ENCODE data around the gene MAGI2. TPM values are rescaled to one million over a fixed set of nuclear protein-coding genes. Genes with fewer than 3 reads are reported as not detected.

MAGI2 gene
- total and polyA plus RNA-seq, 2 of the 13 experiments (the other 11 are each of a cell fraction or from before 2014, with no cell fraction given) = 1.5 to 3.8 TPM

DNA sequence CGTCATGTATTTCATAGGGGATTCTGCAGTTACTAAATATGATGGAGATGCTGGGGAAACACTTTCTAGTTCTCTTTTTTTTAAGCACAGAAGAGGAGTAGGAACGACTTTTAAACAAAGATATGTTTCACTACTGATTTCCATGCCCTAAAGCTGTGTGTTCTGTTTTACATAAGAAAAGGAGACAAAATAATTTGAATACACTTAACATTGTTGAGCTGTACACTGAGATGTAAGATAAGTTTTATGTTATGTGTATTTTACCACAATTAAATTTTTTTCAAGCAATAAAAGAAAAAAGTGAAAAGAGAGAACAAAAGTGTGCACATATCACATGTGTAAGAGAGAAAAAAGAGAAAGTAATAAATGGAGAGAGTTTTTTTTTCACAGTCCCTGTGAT, 1246.7 kb downstream of the MAGI2 start (continued):
- no peak for TF ChIP-seq HMGXB4 (CRISPR knock-in tag; IDR thresholded peaks at IDR 0.05; ENCODE audit: borderline replicate concordance in 1 of 2, low read depth in 1 of 2)
- TF ChIP-seq REPIN1 (CRISPR knock-in tag; IDR thresholded peaks at IDR 0.05; ENCODE audit: borderline replicate concordance, low read depth) = no peak

- Histone ChIP-seq H3K9ac (ENCODE audit: insufficient read depth, low read depth, low read length) (no peak overlapping the region), H3K79me2 (ENCODE audit: insufficient read depth, low read length) (no peaks in the 10 kb centered on the region), H3K4me1 (ENCODE audit: insufficient read depth, low read length) (no peaks in the 10 kb centered on the region), H3K27ac (ENCODE audit: extremely low read length, insufficient read depth, low read length) (no peak overlapping the region), H3K4me2 (ENCODE audit: low read depth, low read length) (no peak overlapping the region), H2AFZ (ENCODE audit: low read length) (no peak overlapping the region), H3K4me3 (replicated peaks in 1 of 3; ENCODE audit: insufficient read depth in 1 of 3, low read depth in 2 of 3, low read length in 3 of 3) (no peak overlapping the region), H3K36me3 (replicated peaks in 1 of 2; ENCODE audit: control insufficient read depth in 1 of 2, insufficient read depth in 2 of 2, low read length in 2 of 2) (no peaks in the 10 kb centered on the region), H3K27me3 (ENCODE audit: control insufficient read depth in 1 of 2, insufficient read depth in 2 of 2, low read length in 2 of 2) (no peaks in the 10 kb centered on the region), H4K20me1 (ENCODE audit: insufficient read depth, low read length) (no peaks in the 10 kb centered on the region), H3K9me3 (ENCODE audit: low read length) (no peaks in the 10 kb centered on the region)
- no TSS peak for BruUV-seq (replicated peaks)
- FAIRE-seq (no peak), ATAC-seq (no peak), DNase-seq (ENCODE audit: low spot score) (no peak)
- intact Hi-C loops (cut with micrococcal nuclease; ENCODE audit: unreplicated experiment) (no loop called here), in situ Hi-C loops (cut with HindIII; ENCODE audit: extremely low pct_ligation_motif_present, low pct_unique_long_range_greater_than_20kb) (no loop called here)
- 46% methylated on average over 7 of the region's 7 CpGs for WGBS (ENCODE audit: low lambda C conversion rate)
- POLR2A ChIA-PET = no interaction called here
- CTCF ChIA-PET (ENCODE audit: low intra/inter-chr PET ratio, low total read pairs) = no interaction called here
- TF ChIP-seq HINFP (CRISPR knock-in tag; IDR thresholded peaks at IDR 0.05; ENCODE audit: low read depth) = no peak
Observed at GRCh38 chr7:78203042-78203720, 1250.3 kb downstream of the MAGI2 start.
